ENCODE measurements around the gene HMGB2.

The HMGB2 gene

GRCh38 chr4:173319696-173320095 lies 14.5 kb downstream of the HMGB2 start:
- ChIA-PET POLR2A (interaction anchor here (0.5 to 1.0 kb wide), 2 partner anchors 15 to 101 kb away, joined by 3 to 4 read pairs; partner anchors contain the start of gene HMGB2), CTCF (interaction anchor here (0.8 to 12.0 kb wide), 20 partner anchors 10 to 307 kb away, joined by 3 to 201 read pairs (median 6); partner anchors contain the start of gene HMGB2)
- DNase-seq (ENCODE audit: extremely low spot score), result no peak
- TF ChIP-seq, protein P1, sequence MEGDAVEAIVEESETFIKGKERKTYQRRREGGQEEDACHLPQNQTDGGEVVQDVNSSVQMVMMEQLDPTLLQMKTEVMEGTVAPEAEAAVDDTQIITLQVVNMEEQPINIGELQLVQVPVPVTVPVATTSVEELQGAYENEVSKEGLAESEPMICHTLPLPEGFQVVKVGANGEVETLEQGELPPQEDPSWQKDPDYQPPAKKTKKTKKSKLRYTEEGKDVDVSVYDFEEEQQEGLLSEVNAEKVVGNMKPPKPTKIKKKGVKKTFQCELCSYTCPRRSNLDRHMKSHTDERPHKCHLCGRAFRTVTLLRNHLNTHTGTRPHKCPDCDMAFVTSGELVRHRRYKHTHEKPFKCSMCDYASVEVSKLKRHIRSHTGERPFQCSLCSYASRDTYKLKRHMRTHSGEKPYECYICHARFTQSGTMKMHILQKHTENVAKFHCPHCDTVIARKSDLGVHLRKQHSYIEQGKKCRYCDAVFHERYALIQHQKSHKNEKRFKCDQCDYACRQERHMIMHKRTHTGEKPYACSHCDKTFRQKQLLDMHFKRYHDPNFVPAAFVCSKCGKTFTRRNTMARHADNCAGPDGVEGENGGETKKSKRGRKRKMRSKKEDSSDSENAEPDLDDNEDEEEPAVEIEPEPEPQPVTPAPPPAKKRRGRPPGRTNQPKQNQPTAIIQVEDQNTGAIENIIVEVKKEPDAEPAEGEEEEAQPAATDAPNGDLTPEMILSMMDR (IDR thresholded peaks at IDR 0.05; ENCODE audit: control extremely low read depth, extremely low read depth, low read depth, missing control alignments), result no peak

DNA sequence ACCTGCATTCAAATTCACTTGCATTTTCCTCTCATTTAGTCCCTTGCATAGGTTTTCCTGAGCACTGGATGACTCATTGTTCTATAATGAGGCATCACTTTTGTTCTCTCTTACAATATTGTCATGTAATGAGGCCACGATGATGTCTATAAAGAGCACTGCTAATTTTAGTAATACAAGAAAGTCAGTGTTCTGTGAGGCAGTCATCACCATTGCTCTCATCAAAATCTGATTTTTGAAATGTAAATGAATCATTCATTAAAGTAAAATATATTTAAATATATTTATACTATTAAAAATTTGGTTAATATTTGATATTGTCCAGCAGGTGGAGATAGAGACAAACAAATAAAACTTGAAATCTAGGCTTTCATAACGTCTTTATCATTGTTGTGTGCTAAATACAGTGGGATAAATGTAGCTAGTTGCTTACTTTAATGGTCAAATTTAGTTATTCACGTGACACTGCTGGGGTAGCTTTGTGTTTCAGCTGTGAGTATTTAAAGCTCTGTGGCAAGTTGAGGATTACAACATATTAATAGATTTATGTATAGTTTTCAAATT lies 15.4 kb downstream of the HMGB2 start:
- CTCF ChIA-PET, result interaction anchor here (0.7 to 12.0 kb wide), 29 partner anchors 9 to 306 kb away, joined by 3 to 201 read pairs (median 5); partner anchors contain the start of gene HMGB2
- no peak for DNase-seq (ENCODE audit: extremely low spot score)
- POLR2A ChIA-PET, result interaction anchor here (0.8 to 1.0 kb wide), 2 partner anchors 13 to 16 kb away, joined by 3 to 4 read pairs; partner anchors contain the start of gene HMGB2
- TF ChIP-seq, protein P1 (IDR thresholded peaks at IDR 0.05; ENCODE audit: control extremely low read depth, extremely low read depth, low read depth, missing control alignments), result peak; percentile 9

DNA sequence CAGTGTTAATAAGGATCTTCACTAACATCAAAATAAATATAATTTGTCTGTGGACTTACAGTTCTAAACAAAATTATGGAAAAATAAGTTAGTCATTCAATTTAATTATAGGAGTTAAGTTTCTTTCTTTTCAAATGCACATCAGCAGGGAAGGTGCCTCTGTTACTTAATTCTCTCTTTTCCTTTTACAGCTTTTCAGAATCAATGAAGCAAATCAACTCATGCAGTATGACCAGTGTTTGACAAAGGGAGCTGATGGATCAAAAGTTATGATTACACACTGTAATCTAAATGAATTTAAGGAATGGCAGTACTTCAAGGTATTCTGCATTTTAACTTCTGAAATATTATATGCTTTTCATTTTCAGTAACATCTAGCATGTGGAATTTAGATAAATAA lies 15.9 kb downstream of the HMGB2 start:
- no peak for DNase-seq (ENCODE audit: extremely low spot score)
- ChIA-PET POLR2A (no interaction called here), CTCF (interaction anchor here (0.8 to 12.0 kb wide), 17 partner anchors 8 to 305 kb away, joined by 3 to 201 read pairs (median 7); no protein-coding TSS in a partner anchor)
- TF ChIP-seq, protein P1 (IDR thresholded peaks at IDR 0.05; ENCODE audit: control extremely low read depth, extremely low read depth, low read depth, missing control alignments), result no peak

DNA sequence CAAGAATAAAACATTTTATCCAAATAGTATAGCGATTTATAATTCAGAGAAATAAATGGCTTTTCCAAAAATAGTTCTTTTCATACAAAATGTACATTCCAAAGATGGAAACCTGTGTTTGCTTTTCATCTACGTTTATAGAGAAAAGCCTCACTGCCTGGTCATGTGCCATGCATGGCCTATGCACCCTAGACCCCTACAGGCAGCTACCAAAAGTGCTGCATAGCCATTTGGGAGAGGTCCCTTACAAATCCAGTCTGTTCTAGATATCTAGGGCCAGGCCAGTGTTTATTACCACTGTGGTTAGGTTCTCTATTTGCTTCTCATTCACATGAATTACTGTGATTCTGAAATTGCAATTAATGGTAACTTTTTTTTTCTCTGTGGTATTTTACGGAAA lies 17.2 kb downstream of the HMGB2 start:
- ChIA-PET CTCF (interaction anchor here (1.0 to 12.0 kb wide), 6 partner anchors 9 to 99 kb away, joined by 3 to 201 read pairs (median 8); partner anchors contain the start of gene HMGB2), POLR2A (no interaction called here)
- no peak for DNase-seq (ENCODE audit: extremely low spot score)
- TF ChIP-seq, protein P1 (IDR thresholded peaks at IDR 0.05; ENCODE audit: control extremely low read depth, extremely low read depth, low read depth, missing control alignments), result peak; percentile 6

DNA sequence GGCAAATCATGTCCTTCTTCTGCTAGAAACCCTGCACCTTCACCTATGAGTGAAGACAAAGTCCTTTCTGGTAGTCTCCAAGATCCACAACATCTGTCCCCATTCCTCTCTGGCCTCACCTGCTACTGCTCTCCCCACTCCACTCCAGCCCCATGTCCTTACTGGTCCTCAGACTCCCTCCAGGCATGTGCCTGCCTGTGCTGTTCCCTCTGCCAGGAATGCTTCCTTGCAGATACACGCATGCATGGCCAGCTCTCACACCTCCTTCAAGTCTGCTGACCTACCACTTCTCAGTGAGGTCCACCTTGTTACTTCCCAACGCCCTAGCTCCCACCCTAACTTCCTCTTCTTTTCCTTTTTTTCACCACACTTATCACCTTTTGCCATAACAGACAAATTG lies 18.1 kb downstream of the HMGB2 start:
- TF ChIP-seq, protein P1 (IDR thresholded peaks at IDR 0.05; ENCODE audit: control extremely low read depth, extremely low read depth, low read depth, missing control alignments), result no peak
- ChIA-PET CTCF (interaction anchor here (0.8 to 12.0 kb wide), 7 partner anchors 8 to 100 kb away, joined by 3 to 201 read pairs (median 5); no protein-coding TSS in a partner anchor), POLR2A (no interaction called here)
- no peak for DNase-seq (ENCODE audit: extremely low spot score)

- CTCF ChIA-PET, result interaction anchor here (3.2 to 6.5 kb wide), 2 partner anchors 15 to 103 kb away, joined by 18 to 84 read pairs; no protein-coding TSS in a partner anchor
- no peak for DNase-seq (ENCODE audit: extremely low spot score)
- POLR2A ChIA-PET, result no interaction called here
- TF ChIP-seq, protein P1 (IDR thresholded peaks at IDR 0.05; ENCODE audit: control extremely low read depth, extremely low read depth, low read depth, missing control alignments), result no peak
Measured at GRCh38 chr4:173314715-173315114, 19.4 kb downstream of the HMGB2 start.
